Measurements from ENCODE around the gene CCDC117. TPM values are rescaled to one million over a fixed set of nuclear protein-coding genes. Genes with fewer than 3 reads are reported as not detected.

CCDC117 gene
- total and polyA plus RNA-seq, 8 donors: 5.1 to 15.7 (median 8.8) TPM

DNA sequence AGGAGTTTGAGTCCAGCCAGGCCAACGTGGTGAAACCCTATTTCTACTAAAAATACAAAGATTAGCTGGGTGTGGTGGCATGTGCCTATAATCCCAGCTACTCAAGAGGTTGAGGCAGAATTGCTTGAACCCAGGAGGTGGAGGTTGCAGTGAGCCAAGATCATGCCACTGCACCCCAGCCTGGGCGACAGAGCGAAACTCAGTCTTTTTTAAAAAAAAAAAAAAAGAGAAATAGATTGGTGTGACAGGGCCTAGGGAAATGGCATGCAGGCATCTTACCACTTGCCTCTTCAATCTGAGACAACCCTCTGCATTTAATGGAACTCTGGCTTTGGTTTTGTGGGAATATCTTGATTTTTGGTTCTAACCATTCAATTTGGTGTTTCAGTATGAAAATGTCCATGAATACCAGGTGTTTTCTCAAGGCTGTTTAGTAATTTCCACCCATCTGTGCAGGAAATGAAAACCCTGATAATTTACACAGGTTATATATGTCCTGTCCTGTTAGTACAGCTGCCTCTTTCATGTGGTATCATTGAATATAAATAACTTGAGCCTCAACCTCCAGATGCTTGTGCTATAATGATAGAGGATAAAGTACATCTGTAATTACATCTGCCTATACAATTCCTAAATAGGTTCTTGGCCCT is 19.5 kb downstream of the CCDC117 start:
- Histone ChIP-seq H3K27me3 (no peaks in the 10 kb centered on the region), H3K36me3 (peaks cover 0 to 34% (median 32%) of the 10 kb centered on the region in 3 donors), H3K4me3 (no peak overlapping the region), H3K4me1 (peaks cover 0 to 21% (median 0%) of the 10 kb centered on the region in 3 donors), H3K27ac (peak overlapping the region; percentile 13 to 97 (median 36)), H3K9me3 (no peaks in the 10 kb centered on the region)
- WGBS, 2 donors: 22 to 52% methylated on average over 3 of the region's 3 CpGs
- FAIRE-seq: no peak
- intact Hi-C loops (cut with DNase I): no loop called here
- peak in 1 of 6 donors; percentile 40 for DNase-seq
- ATAC-seq: peak; percentile 1 to 17 (median 2)
- TF ChIP-seq, protein P1, sequence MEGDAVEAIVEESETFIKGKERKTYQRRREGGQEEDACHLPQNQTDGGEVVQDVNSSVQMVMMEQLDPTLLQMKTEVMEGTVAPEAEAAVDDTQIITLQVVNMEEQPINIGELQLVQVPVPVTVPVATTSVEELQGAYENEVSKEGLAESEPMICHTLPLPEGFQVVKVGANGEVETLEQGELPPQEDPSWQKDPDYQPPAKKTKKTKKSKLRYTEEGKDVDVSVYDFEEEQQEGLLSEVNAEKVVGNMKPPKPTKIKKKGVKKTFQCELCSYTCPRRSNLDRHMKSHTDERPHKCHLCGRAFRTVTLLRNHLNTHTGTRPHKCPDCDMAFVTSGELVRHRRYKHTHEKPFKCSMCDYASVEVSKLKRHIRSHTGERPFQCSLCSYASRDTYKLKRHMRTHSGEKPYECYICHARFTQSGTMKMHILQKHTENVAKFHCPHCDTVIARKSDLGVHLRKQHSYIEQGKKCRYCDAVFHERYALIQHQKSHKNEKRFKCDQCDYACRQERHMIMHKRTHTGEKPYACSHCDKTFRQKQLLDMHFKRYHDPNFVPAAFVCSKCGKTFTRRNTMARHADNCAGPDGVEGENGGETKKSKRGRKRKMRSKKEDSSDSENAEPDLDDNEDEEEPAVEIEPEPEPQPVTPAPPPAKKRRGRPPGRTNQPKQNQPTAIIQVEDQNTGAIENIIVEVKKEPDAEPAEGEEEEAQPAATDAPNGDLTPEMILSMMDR (IDR thresholded peaks at IDR 0.05): no peak

DNA sequence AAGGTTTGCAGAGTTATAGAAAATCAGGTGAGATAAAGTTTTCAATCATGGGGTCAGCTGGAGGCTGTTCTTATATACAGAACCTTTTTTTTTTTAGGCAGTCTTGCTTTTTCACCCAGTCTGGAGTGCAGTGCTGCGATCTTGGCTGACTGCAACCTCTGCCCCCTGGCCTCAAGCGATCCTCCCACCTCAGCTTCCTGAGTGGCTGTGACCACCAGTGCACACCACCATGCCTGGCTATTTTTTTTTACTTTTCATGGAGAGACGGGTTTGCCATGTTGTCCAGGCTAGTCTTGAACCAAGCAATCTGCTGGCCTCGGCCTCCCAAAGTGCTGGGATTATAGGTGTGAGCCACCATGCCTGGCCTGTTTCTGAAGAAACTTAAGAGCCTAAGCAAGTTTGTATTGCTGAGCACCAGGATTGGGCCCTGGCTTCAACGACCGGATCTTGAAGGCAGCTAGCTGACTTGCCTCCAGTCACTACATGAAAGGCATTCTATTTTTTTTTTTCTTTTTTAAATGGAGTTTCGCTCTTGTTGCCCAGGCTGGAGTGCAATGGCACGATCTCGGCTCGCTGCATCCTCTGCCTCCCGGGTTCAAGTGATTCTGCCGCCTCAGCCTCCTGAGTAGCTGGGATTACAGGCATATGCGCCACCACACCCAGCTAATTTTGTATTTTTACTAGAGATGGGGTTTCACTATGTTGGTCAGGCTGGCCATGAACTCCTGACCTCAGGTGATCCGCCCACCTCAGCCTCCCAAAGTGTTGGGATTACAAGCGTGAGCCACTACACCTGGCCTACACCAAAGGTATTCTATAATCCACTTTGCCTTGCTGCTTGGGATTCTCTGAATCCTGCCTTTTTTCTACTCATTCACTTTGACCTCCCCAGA is 20.2 kb downstream of the CCDC117 start:
- FAIRE-seq: no peak
- Histone ChIP-seq H3K27me3 (no peaks in the 10 kb centered on the region), H3K4me3 (no peak overlapping the region), H3K27ac (peak overlapping the region; percentile 24 to 97 (median 32)), H3K9me3 (no peaks in the 10 kb centered on the region), H3K4me1 (peaks cover 0 to 21% (median 0%) of the 10 kb centered on the region in 3 donors), H3K36me3 (peaks cover 0 to 40% (median 37%) of the 10 kb centered on the region in 3 donors)
- intact Hi-C loops (cut with DNase I): no loop called here
- ATAC-seq: peak; percentile 3 to 39 (median 24)
- peak in 4 of 6 donors; percentile 48 to 79 (median 60) for DNase-seq
- 42 to 45% methylated on average over 15 of the region's 15 CpGs for WGBS, 2 donors
- TF ChIP-seq, protein P1 (IDR thresholded peaks at IDR 0.05): no peak

DNA sequence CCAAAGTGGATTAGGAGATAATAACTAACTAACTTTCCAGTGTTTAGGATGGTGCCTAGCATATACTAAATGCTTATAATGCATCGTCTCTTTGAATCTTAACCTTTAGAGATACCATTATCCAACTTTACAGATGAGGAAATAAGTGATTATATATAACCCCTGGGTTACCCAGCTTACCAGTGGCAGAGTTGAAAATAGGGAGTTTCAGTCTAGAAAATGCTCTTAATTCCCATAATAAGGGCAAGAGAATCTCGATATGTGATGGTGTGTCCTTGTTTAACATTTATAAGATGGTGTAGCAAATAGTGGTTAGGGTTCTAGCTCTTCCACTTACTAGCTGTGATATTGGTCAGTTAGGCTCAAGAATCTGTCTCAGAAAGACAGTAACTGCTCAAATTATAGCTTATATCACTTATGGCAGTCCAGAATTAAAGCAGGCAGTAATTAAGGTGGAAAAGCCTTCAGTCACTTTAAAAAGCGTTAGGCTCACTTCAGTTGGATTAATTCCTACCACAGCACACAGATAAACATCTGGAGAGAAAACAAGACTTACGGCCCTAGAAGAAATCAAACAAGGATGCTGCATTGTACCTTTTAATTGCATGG is 21.6 kb downstream of the CCDC117 start:
- WGBS, 2 donors: 33 to 37% methylated on average over 4 of the region's 4 CpGs
- DNase-seq (no peak), FAIRE-seq (no peak), ATAC-seq (peak in 2 of 4 donors; percentile 2 to 6)
- Histone ChIP-seq H3K36me3 (peaks cover 0 to 53% (median 44%) of the 10 kb centered on the region in 3 donors), H3K27ac (peak overlapping the region in 2 of 4 donors; percentile 97 to 99), H3K9me3 (no peaks in the 10 kb centered on the region), H3K27me3 (no peaks in the 10 kb centered on the region), H3K4me3 (peak overlapping the region in 3 of 4 donors; percentile 6 to 93 (median 82)), H3K4me1 (peaks cover 0 to 21% (median 0%) of the 10 kb centered on the region in 3 donors)
- TF ChIP-seq, protein P1 (IDR thresholded peaks at IDR 0.05): no peak
- intact Hi-C loops (cut with DNase I): no loop called here

DNA sequence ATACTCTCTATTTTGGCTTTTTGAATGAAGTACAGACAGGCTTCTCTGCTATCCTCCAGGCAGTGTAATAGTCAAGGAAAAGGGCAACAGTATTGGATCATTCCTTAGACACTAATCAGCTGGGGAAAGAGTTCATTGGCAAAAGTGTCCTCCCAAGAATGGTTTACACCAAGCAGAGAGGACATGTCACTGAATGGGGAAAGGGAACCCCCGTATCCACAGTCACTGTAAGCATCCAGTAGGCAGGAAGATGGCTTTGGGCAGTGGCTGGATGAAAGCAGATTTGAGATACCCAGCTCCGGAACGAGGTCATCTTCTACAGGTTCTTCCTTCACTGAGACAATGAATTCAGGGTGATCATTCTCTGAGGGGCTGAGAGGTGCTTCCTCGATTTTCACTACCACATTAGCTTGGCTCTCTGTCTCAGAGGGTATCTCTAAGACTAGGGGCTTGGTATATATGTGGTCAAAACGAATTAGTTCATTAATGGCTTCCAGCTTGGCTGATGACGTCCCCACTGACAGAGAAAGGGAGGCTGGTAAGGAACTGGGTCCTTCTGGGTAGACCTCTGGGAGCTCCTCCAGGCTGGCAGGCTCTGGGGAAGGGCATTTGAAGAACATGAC is 22.7 kb downstream of the CCDC117 start:
- H3K4me1 ChIP-seq: peaks cover 0 to 21% (median 0%) of the 10 kb centered on the region in 3 donors

More for the DNA sequence above, 22.7 kb downstream of the CCDC117 start:
- 31 to 33% methylated on average over 6 of the region's 6 CpGs for WGBS, 2 donors
- DNase-seq: peak in 2 of 6 donors; percentile 42 to 49
- intact Hi-C loops (cut with DNase I): no loop called here
- peaks cover 0 to 55% (median 44%) of the 10 kb centered on the region in 3 donors for H3K36me3 ChIP-seq
- peak in 1 of 4 donors; percentile 7 for ATAC-seq
- no peaks in the 10 kb centered on the region for H3K9me3 ChIP-seq
- H3K27ac ChIP-seq: peak overlapping the region in 3 of 4 donors; percentile 97 to 100 (median 99)
- FAIRE-seq: no peak
- H3K27me3 ChIP-seq: no peaks in the 10 kb centered on the region
- TF ChIP-seq, protein P1 (IDR thresholded peaks at IDR 0.05): no peak
- H3K4me3 ChIP-seq: peak overlapping the region; percentile 80 to 94 (median 88)
